GM12878 (cell line): ENCODE data around the gene UBXN4. TPM values are rescaled to one million over a fixed set of nuclear protein-coding genes. Genes with fewer than 3 reads are reported as not detected.

Experiments
- SMAD5 ChIP-seq: IDR thresholded peaks from 2 replicates; pipeline ENCODE4 v1.6.1; 2016; ENCODE audit warnings: antibody characterized with exemption, low read depth
- polyA plus RNA-seq, 11 experiments: library from polyadenylated mRNA; depleted of rRNA in 4 of 11; unstranded in 6 of 11; stranded (reverse) in 5 of 11; fragments of >200 nt; fragmentation: Nextera tagmentation in 4 of 11; fragmentation: Illumina TruSeq in 1 of 11; extraction: Ambion mirVana in 4 of 11; extraction: Trizol in 1 of 11; gene quantifications; 1 replicate in 1 of 11; 2 replicates in 10 of 11; pipeline versions ENCODE4 v1.2.1 to v1.2.3, GENCODE V29; 2011 to 2016; ENCODE audit warnings: inconsistent platforms in 2 of 11, missing spikeins in 2 of 11, low read depth in 1 of 11
- total RNA-seq, 4 experiments: library from RNA; depleted of rRNA in 3 of 4; stranded (reverse); fragments of >200 nt in 3 of 4; fragmentation: Illumina TruSeq in 1 of 4; extraction: Trizol in 1 of 4; gene quantifications; 2 replicates each; pipeline versions ENCODE4 v1.2.1 to v1.2.3, GENCODE V29; 2013 to 2021
- TF ChIP-seq, protein P1 (sequence below): fragments of 450-650 bp; IDR thresholded peaks from 2 replicates; pipeline ENCODE4 v1.6.1; 2017; ENCODE audit warnings: mild to moderate bottlenecking, moderate library complexity
- TF ChIP-seq, protein P2 (sequence below): fragments of 450-650 bp; IDR thresholded peaks from 2 replicates; pipeline ENCODE4 v1.6.1; 2017; ENCODE audit warnings: mild to moderate bottlenecking, moderate library complexity

Gene UBXN4
- total and polyA plus RNA-seq, 10 of the 15 experiments (the other 5 are each of a cell fraction or from before 2014, with no cell fraction given) = 52.6 to 133 (median 71.9) TPM

DNA sequence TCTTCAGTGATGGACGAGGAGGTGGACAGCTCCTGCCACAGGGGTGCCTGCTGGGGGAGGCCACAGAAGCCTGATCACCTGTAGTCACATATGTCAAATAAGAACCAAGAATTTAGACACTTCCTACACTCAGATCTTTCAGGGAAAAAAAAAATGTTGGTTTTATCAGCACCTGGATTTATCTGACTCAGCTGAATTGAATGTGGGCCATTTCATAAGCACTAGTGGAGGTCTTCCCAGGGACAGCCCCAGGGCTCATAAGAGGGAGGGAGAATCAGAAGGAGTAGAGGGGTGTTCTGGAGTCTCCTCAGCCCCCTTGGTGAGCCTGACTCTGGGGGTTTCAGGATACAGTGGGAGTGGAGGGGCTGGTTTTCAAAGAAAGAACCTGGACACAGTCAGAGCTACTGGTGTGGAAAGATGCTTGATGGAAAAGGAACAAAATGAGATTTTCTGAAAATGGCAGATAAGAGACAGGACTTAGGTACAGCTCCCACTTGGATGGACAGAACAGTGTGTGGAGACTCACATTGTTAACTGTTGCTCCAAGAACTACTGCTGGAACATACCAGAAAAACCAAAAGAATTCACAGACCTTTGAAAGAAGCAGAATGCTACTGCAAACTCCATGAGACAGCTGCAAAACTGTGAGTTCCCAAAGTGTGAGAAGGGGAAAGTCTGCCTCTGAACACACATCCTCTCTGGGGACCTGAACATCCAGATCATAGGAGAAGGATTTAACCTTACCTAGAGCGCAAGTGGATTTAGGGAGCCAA, 49.9 kb downstream of the UBXN4 start (continued):
- TF ChIP-seq SMAD5 = no peak
- TF ChIP-seq, protein P1, sequence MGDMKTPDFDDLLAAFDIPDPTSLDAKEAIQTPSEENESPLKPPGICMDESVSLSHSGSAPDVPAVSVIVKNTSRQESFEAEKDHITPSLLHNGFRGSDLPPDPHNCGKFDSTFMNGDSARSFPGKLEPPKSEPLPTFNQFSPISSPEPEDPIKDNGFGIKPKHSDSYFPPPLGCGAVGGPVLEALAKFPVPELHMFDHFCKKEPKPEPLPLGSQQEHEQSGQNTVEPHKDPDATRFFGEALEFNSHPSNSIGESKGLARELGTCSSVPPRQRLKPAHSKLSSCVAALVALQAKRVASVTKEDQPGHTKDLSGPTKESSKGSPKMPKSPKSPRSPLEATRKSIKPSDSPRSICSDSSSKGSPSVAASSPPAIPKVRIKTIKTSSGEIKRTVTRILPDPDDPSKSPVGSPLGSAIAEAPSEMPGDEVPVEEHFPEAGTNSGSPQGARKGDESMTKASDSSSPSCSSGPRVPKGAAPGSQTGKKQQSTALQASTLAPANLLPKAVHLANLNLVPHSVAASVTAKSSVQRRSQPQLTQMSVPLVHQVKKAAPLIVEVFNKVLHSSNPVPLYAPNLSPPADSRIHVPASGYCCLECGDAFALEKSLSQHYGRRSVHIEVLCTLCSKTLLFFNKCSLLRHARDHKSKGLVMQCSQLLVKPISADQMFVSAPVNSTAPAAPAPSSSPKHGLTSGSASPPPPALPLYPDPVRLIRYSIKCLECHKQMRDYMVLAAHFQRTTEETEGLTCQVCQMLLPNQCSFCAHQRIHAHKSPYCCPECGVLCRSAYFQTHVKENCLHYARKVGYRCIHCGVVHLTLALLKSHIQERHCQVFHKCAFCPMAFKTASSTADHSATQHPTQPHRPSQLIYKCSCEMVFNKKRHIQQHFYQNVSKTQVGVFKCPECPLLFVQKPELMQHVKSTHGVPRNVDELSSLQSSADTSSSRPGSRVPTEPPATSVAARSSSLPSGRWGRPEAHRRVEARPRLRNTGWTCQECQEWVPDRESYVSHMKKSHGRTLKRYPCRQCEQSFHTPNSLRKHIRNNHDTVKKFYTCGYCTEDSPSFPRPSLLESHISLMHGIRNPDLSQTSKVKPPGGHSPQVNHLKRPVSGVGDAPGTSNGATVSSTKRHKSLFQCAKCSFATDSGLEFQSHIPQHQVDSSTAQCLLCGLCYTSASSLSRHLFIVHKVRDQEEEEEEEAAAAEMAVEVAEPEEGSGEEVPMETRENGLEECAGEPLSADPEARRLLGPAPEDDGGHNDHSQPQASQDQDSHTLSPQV = no peak
- TF ChIP-seq, protein P2, sequence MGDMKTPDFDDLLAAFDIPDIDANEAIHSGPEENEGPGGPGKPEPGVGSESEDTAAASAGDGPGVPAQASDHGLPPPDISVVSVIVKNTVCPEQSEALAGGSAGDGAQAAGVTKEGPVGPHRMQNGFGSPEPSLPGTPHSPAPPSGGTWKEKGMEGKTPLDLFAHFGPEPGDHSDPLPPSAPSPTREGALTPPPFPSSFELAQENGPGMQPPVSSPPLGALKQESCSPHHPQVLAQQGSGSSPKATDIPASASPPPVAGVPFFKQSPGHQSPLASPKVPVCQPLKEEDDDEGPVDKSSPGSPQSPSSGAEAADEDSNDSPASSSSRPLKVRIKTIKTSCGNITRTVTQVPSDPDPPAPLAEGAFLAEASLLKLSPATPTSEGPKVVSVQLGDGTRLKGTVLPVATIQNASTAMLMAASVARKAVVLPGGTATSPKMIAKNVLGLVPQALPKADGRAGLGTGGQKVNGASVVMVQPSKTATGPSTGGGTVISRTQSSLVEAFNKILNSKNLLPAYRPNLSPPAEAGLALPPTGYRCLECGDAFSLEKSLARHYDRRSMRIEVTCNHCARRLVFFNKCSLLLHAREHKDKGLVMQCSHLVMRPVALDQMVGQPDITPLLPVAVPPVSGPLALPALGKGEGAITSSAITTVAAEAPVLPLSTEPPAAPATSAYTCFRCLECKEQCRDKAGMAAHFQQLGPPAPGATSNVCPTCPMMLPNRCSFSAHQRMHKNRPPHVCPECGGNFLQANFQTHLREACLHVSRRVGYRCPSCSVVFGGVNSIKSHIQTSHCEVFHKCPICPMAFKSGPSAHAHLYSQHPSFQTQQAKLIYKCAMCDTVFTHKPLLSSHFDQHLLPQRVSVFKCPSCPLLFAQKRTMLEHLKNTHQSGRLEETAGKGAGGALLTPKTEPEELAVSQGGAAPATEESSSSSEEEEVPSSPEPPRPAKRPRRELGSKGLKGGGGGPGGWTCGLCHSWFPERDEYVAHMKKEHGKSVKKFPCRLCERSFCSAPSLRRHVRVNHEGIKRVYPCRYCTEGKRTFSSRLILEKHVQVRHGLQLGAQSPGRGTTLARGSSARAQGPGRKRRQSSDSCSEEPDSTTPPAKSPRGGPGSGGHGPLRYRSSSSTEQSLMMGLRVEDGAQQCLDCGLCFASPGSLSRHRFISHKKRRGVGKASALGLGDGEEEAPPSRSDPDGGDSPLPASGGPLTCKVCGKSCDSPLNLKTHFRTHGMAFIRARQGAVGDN = no peak
